HEK293 (cell line): ENCODE results near the gene PSMD8.

Source experiments
- GLI4 ChIP-seq: fragments of 450-650 bp; formaldehyde crosslinking; IDR thresholded peaks from 2 replicates; pipeline ENCODE4 v1.5.1; 2016; ENCODE audit warnings: missing biosample characterization, missing genetic modification characterization
- HOXC10 ChIP-seq: sonication (generic); formaldehyde crosslinking; IDR thresholded peaks from 2 replicates; pipeline ENCODE4 v1.8.1; 2023; ENCODE audit warnings: mild to moderate bottlenecking, missing genetic modification reagents
- PRDM1 ChIP-seq: fragments of 450-650 bp; formaldehyde crosslinking; IDR thresholded peaks from 2 replicates; pipeline ENCODE4; 2016; ENCODE audit warnings: missing biosample characterization, missing genetic modification characterization
- REPIN1 ChIP-seq: fragments of 450-650 bp; formaldehyde crosslinking; IDR thresholded peaks from 2 replicates; pipeline ENCODE4 v1.5.1; 2017; ENCODE audit warnings: missing biosample characterization, missing genetic modification characterization, low read depth
- ZBTB7A ChIP-seq: fragments of 450-650 bp; formaldehyde crosslinking; IDR thresholded peaks from 2 replicates; pipeline ENCODE4 v1.5.1; 2016; ENCODE audit warnings: low read depth, missing biosample characterization, missing genetic modification characterization
- ZFP3 ChIP-seq: fragments of 450-650 bp; formaldehyde crosslinking; IDR thresholded peaks from 2 replicates; pipeline ENCODE4 v1.5.1; 2016; ENCODE audit warnings: low read depth, missing biosample characterization, missing genetic modification characterization
- ZFP37 ChIP-seq: fragments of 450-650 bp; formaldehyde crosslinking; IDR thresholded peaks from 2 replicates; pipeline ENCODE4 v1.5.1; 2016; ENCODE audit warnings: missing biosample characterization, missing genetic modification characterization
- ZNF10 ChIP-seq: fragments of 450-650 bp; formaldehyde crosslinking; IDR thresholded peaks from 2 replicates; pipeline ENCODE4 v1.5.1; 2017; ENCODE audit warnings: missing biosample characterization, missing genetic modification characterization
- ZNF133 ChIP-seq: fragments of 450-650 bp; formaldehyde crosslinking; IDR thresholded peaks from 2 replicates; pipeline ENCODE4 v1.5.1; 2016; ENCODE audit warnings: missing biosample characterization, missing genetic modification characterization
- ZNF223 ChIP-seq: fragments of 450-650 bp; formaldehyde crosslinking; IDR thresholded peaks from 2 replicates; pipeline ENCODE4 v1.5.1; 2016; ENCODE audit warnings: missing biosample characterization, missing genetic modification characterization
- ZNF324 ChIP-seq: fragments of 450-650 bp; formaldehyde crosslinking; IDR thresholded peaks from 2 replicates; pipeline ENCODE4 v1.5.1; 2016; ENCODE audit warnings: missing biosample characterization, missing genetic modification characterization
- ZNF335 ChIP-seq: fragments of 450-650 bp; formaldehyde crosslinking; conservative IDR thresholded peaks from 2 replicates; pipeline ENCODE4 v1.5.1; 2016; ENCODE audit warnings: missing biosample characterization, missing genetic modification characterization
- ZNF560 ChIP-seq: fragments of 450-650 bp; formaldehyde crosslinking; IDR thresholded peaks from 2 replicates; pipeline ENCODE4 v1.5.1; 2017; ENCODE audit warnings: missing biosample characterization, missing genetic modification characterization, borderline replicate concordance
- ZNF600 ChIP-seq: fragments of 450-650 bp; formaldehyde crosslinking; IDR thresholded peaks from 2 replicates; pipeline ENCODE4 v1.5.1; 2016; ENCODE audit warnings: missing biosample characterization, missing genetic modification characterization
- ZNF626 ChIP-seq: fragments of 450-650 bp; sonication (Bioruptor Pico); formaldehyde crosslinking; IDR thresholded peaks from 2 replicates; pipeline ENCODE4 v1.5.1; 2018; ENCODE audit warnings: missing biosample characterization, missing genetic modification characterization, inconsistent platforms
- ZNF76 ChIP-seq: fragments of 450-650 bp; formaldehyde crosslinking; IDR thresholded peaks from 2 replicates; pipeline ENCODE4; 2016; ENCODE audit warnings: low read depth, missing biosample characterization, missing genetic modification characterization, borderline replicate concordance
- ZNF777 ChIP-seq: fragments of 450-650 bp; formaldehyde crosslinking; IDR thresholded peaks from 2 replicates; pipeline ENCODE4 v1.5.1; 2017; ENCODE audit warnings: missing biosample characterization, missing genetic modification characterization, borderline replicate concordance
- ZNF785 ChIP-seq: fragments of 450-650 bp; formaldehyde crosslinking; IDR thresholded peaks from 2 replicates; pipeline ENCODE4 v1.5.1; 2016; ENCODE audit warnings: missing biosample characterization, missing genetic modification characterization
- TF ChIP-seq, protein P1 (sequence below): fragments of 450-650 bp; IDR thresholded peaks from 2 replicates; pipeline ENCODE4 v1.5.1; 2018; ENCODE audit warnings: missing biosample characterization, mild to moderate bottlenecking, missing genetic modification characterization
- TF ChIP-seq, protein P2 (sequence below): fragments of 450-650 bp; formaldehyde crosslinking; conservative IDR thresholded peaks from 2 replicates; pipeline ENCODE4 v1.5.1; 2016; ENCODE audit warnings: low read depth, missing biosample characterization, missing genetic modification characterization
- TF ChIP-seq, protein P3 (sequence below): fragments of 450-650 bp; formaldehyde crosslinking; IDR thresholded peaks from 2 replicates; pipeline ENCODE4 v1.5.1; 2017; ENCODE audit warnings: missing biosample characterization, missing genetic modification characterization
- TF ChIP-seq, protein P4 (sequence below): fragments of 450-650 bp; formaldehyde crosslinking; IDR thresholded peaks from 2 replicates; pipeline ENCODE4 v1.5.1; 2017; ENCODE audit warnings: missing biosample characterization, missing genetic modification characterization
- TF ChIP-seq, protein P5 (sequence below): fragments of 450-650 bp; formaldehyde crosslinking; IDR thresholded peaks from 2 replicates; pipeline ENCODE4 v1.5.1; 2016; ENCODE audit warnings: missing biosample characterization, missing genetic modification characterization
- TF ChIP-seq, protein P6 (sequence below): fragments of 450-650 bp; formaldehyde crosslinking; IDR thresholded peaks from 2 replicates; pipeline ENCODE4 v1.5.1; 2016; ENCODE audit warnings: missing biosample characterization, missing genetic modification characterization
- TF ChIP-seq, protein P7 (sequence below): fragments of 450-650 bp; formaldehyde crosslinking; IDR thresholded peaks from 2 replicates; pipeline ENCODE4 v1.5.1; 2016; ENCODE audit warnings: missing biosample characterization, missing genetic modification characterization
- TF ChIP-seq, protein P8 (sequence below): fragments of 450-650 bp; formaldehyde crosslinking; IDR thresholded peaks from 2 replicates; pipeline ENCODE4 v1.5.1; 2016; ENCODE audit warnings: missing biosample characterization, missing genetic modification characterization

Gene PSMD8

DNA sequence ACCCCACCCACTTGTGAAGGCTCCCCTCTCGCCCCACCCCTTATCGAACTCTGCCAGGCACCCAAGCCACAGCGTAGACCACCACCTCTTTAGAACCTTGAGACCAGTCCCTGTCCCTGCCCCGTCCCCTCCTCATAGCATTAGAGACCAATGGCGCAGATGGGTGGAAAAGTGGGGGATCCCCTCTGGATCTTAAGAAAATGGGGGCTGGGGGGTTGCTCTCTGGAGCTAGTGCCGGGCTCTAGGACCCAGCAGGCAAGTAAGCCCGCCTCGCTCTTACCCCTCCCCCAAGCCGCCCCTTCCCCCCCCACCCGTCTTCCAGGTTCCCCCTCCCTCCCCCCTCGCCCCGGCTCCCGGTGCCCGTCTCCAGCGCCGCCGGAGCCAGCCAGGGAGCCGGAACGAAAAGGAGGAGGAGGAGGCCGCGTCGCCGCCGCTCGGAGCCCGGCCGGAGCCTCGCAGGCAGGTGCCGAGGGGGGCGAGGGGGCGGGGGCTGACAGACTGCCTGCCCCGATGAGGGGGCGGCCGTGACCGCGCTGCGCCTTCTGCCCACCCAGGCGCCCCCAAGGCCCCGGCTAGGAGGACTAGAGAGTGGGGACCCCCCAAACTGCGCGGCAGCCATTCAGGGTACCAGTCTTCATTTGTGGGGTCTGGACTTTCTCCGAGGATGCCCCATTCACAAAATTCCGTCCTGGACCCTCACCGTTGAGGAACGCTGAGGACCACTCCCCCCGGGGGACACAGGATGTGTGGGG is 14.2 kb downstream of the PSMD8 start, which contains the start of gene SPRED3 (continued):
- TF ChIP-seq, protein P1, sequence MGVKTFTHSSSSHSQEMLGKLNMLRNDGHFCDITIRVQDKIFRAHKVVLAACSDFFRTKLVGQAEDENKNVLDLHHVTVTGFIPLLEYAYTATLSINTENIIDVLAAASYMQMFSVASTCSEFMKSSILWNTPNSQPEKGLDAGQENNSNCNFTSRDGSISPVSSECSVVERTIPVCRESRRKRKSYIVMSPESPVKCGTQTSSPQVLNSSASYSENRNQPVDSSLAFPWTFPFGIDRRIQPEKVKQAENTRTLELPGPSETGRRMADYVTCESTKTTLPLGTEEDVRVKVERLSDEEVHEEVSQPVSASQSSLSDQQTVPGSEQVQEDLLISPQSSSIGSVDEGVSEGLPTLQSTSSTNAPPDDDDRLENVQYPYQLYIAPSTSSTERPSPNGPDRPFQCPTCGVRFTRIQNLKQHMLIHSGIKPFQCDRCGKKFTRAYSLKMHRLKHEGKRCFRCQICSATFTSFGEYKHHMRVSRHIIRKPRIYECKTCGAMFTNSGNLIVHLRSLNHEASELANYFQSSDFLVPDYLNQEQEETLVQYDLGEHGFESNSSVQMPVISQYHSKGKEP (tag by site-specific recombination) = peak; percentile 28; the same call in 1 of the 2 replicates
- no peak for TF ChIP-seq ZNF560 (tag by site-specific recombination)
- no peak for TF ChIP-seq ZNF133 (tag by site-specific recombination)
- no peak for TF ChIP-seq ZFP37 (tag by site-specific recombination)
- TF ChIP-seq ZNF785 (tag by site-specific recombination) = no peak; the same call in 1 of the 2 replicates
- TF ChIP-seq ZNF335 (tag by site-specific recombination) = peak; percentile 92
- TF ChIP-seq, protein P2, sequence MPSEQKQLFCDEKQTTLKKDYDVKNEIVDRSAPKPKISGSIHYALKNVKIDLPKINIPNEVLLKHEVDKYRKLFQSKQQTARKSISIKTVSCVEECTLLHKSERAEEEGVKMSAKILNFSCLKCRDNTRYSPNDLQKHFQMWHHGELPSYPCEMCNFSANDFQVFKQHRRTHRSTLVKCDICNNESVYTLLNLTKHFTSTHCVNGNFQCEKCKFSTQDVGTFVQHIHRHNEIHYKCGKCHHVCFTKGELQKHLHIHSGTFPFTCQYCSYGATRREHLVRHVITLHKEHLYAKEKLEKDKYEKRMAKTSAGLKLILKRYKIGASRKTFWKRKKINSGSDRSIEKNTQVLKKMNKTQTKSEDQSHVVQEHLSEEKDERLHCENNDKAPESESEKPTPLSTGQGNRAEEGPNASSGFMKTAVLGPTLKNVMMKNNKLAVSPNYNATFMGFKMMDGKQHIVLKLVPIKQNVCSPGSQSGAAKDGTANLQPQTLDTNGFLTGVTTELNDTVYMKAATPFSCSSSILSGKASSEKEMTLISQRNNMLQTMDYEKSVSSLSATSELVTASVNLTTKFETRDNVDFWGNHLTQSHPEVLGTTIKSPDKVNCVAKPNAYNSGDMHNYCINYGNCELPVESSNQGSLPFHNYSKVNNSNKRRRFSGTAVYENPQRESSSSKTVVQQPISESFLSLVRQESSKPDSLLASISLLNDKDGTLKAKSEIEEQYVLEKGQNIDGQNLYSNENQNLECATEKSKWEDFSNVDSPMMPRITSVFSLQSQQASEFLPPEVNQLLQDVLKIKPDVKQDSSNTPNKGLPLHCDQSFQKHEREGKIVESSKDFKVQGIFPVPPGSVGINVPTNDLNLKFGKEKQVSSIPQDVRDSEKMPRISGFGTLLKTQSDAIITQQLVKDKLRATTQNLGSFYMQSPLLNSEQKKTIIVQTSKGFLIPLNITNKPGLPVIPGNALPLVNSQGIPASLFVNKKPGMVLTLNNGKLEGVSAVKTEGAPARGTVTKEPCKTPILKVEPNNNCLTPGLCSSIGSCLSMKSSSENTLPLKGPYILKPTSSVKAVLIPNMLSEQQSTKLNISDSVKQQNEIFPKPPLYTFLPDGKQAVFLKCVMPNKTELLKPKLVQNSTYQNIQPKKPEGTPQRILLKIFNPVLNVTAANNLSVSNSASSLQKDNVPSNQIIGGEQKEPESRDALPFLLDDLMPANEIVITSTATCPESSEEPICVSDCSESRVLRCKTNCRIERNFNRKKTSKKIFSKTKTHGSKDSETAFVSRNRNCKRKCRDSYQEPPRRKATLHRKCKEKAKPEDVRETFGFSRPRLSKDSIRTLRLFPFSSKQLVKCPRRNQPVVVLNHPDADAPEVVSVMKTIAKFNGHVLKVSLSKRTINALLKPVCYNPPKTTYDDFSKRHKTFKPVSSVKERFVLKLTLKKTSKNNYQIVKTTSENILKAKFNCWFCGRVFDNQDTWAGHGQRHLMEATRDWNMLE (tag by site-specific recombination) = no peak
- no peak for TF ChIP-seq HOXC10 (CRISPR knock-in tag)
- TF ChIP-seq ZNF626 (tag by site-specific recombination) = no peak
- no peak for TF ChIP-seq REPIN1 (tag by site-specific recombination)
- no peak for TF ChIP-seq ZNF223
- TF ChIP-seq ZNF10 (tag by site-specific recombination) = no peak
- TF ChIP-seq, protein P3, sequence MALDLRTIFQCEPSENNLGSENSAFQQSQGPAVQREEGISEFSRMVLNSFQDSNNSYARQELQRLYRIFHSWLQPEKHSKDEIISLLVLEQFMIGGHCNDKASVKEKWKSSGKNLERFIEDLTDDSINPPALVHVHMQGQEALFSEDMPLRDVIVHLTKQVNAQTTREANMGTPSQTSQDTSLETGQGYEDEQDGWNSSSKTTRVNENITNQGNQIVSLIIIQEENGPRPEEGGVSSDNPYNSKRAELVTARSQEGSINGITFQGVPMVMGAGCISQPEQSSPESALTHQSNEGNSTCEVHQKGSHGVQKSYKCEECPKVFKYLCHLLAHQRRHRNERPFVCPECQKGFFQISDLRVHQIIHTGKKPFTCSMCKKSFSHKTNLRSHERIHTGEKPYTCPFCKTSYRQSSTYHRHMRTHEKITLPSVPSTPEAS (tag by site-specific recombination) = no peak; the same call in 1 of the 2 replicates
- TF ChIP-seq, protein P4, sequence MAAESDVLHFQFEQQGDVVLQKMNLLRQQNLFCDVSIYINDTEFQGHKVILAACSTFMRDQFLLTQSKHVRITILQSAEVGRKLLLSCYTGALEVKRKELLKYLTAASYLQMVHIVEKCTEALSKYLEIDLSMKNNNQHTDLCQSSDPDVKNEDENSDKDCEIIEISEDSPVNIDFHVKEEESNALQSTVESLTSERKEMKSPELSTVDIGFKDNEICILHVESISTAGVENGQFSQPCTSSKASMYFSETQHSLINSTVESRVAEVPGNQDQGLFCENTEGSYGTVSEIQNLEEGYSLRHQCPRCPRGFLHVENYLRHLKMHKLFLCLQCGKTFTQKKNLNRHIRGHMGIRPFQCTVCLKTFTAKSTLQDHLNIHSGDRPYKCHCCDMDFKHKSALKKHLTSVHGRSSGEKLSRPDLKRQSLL (tag by site-specific recombination) = peak; percentile 97
- TF ChIP-seq, protein P5, sequence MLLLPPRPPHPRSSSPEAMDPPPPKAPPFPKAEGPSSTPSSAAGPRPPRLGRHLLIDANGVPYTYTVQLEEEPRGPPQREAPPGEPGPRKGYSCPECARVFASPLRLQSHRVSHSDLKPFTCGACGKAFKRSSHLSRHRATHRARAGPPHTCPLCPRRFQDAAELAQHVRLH = no peak
- TF ChIP-seq, protein P6, sequence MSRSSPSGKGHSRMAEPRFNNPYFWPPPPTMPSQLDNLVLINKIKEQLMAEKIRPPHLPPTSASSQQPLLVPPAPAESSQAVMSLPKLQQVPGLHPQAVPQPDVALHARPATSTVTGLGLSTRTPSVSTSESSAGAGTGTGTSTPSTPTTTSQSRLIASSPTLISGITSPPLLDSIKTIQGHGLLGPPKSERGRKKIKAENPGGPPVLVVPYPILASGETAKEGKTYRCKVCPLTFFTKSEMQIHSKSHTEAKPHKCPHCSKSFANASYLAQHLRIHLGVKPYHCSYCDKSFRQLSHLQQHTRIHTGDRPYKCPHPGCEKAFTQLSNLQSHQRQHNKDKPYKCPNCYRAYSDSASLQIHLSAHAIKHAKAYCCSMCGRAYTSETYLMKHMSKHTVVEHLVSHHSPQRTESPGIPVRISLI (tag by site-specific recombination) = no peak
- TF ChIP-seq ZFP3 (tag by site-specific recombination) = no peak
- no peak for TF ChIP-seq ZNF600 (tag by site-specific recombination)
- TF ChIP-seq ZNF76 (tag by site-specific recombination) = peak; percentile 34; the same call in 1 of the 2 replicates
- no peak for TF ChIP-seq PRDM1
- TF ChIP-seq ZNF324 (tag by site-specific recombination) = peak; percentile 78; the same call in 1 of the 2 replicates
- no peak for TF ChIP-seq GLI4 (tag by site-specific recombination)
- TF ChIP-seq, protein P7, sequence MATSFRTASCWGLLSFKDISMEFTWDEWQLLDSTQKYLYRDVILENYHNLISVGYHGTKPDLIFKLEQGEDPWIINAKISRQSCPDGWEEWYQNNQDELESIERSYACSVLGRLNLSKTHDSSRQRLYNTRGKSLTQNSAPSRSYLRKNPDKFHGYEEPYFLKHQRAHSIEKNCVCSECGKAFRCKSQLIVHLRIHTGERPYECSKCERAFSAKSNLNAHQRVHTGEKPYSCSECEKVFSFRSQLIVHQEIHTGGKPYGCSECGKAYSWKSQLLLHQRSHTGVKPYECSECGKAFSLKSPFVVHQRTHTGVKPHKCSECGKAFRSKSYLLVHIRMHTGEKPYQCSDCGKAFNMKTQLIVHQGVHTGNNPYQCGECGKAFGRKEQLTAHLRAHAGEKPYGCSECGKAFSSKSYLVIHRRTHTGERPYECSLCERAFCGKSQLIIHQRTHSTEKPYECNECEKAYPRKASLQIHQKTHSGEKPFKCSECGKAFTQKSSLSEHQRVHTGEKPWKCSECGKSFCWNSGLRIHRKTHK = no peak
- TF ChIP-seq ZNF777 (tag by site-specific recombination) = peak; percentile 49; the same call in 1 of the 2 replicates
- TF ChIP-seq, protein P8, sequence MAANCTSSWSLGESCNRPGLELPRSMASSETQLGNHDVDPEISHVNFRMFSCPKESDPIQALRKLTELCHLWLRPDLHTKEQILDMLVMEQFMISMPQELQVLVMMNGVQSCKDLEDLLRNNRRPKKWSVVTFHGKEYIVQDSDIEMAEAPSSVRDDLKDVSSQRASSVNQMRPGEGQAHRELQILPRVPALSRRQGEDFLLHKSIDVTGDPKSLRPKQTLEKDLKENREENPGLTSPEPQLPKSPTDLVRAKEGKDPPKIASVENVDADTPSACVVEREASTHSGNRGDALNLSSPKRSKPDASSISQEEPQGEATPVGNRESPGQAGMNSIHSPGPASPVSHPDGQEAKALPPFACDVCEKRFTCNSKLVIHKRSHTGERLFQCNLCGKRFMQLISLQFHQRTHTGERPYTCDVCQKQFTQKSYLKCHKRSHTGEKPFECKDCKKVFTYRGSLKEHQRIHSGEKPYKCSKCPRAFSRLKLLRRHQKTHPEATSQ (tag by site-specific recombination) = no peak
- TF ChIP-seq ZBTB7A (tag by site-specific recombination) = peak; percentile 81; the same call in 1 of the 2 replicates
